Hematopoietic multipotent progenitor cell treated with erythropoietin and hydrocortisone succinate and interleukin-3 and kit ligand, for 8 days (in vitro differentiated cells): ENCODE data around the gene CCNF.
"Not testable (repeated sequence)": the region's sequence is repeated elsewhere in the genome, so short reads cannot be mapped to it uniquely, and the experiment has no call there.

ENCODE experiments used
- DNase-seq: peaks from one replicate; pipeline ENCODE4 v3.0.0-alpha.2; 2015

CCNF gene

GRCh38 chr16:2428051-2428783, 1.0 kb upstream of the CCNF start:
- peak; percentile 51 for DNase-seq

- no peak for DNase-seq
Measured at GRCh38 chr16:2428784-2429033, 538 bp upstream of the CCNF start.

GRCh38 chr16:2429771-2430663, 770 bp downstream of the CCNF start:
- peak; percentile 48 for DNase-seq

- DNase-seq = no peak
Measured at GRCh38 chr16:2432286-2432685, 3.0 kb downstream of the CCNF start.

GRCh38 chr16:2432801-2433505, 3.7 kb downstream of the CCNF start:
- no peak for DNase-seq

- not testable (repeated sequence) for DNase-seq
Measured at GRCh38 chr16:2435236-2435635, 6.0 kb downstream of the CCNF start.

GRCh38 chr16:2436110-2436509, 6.9 kb downstream of the CCNF start:
- DNase-seq = no peak

GRCh38 chr16:2437032-2437790, 8.0 kb downstream of the CCNF start:
- DNase-seq = no peak

- no peak for DNase-seq
Measured at GRCh38 chr16:2438121-2438520, 8.9 kb downstream of the CCNF start.

- no peak for DNase-seq
Measured at GRCh38 chr16:2439598-2439997, 10.4 kb downstream of the CCNF start.

GRCh38 chr16:2441143-2441804, 12.0 kb downstream of the CCNF start:
- not testable (repeated sequence) for DNase-seq

GRCh38 chr16:2443555-2443954, 14.3 kb downstream of the CCNF start:
- DNase-seq = no peak

- no peak for DNase-seq
Measured at GRCh38 chr16:2447920-2448583, 18.8 kb downstream of the CCNF start.

- DNase-seq = no peak
Measured at GRCh38 chr16:2449118-2449517, 19.9 kb downstream of the CCNF start.

GRCh38 chr16:2450535-2450934, 21.3 kb downstream of the CCNF start:
- no peak for DNase-seq

- no peak for DNase-seq
Measured at GRCh38 chr16:2450975-2451381, 21.7 kb downstream of the CCNF start.

GRCh38 chr16:2451851-2452320, 22.6 kb downstream of the CCNF start:
- DNase-seq = no peak

GRCh38 chr16:2452650-2453049, 23.4 kb downstream of the CCNF start:
- DNase-seq = no peak

- no peak for DNase-seq
Measured at GRCh38 chr16:2455081-2455845, 26.0 kb downstream of the CCNF start.

GRCh38 chr16:2456551-2457153, 27.4 kb downstream of the CCNF start:
- no peak for DNase-seq

GRCh38 chr16:2457267-2457666, 28.0 kb downstream of the CCNF start:
- no peak for DNase-seq
